Right ventricle myocardium superior (tissue), 1 donor: ENCODE data around the gene ACAP1. TPM values are rescaled to one million over a fixed set of nuclear protein-coding genes. Genes with fewer than 3 reads are reported as not detected.
"Not testable (repeated sequence)": the region's sequence is repeated elsewhere in the genome, so short reads cannot be mapped to it uniquely, and the experiment has no call there.

Experiments
- ATAC-seq: fragments of 200-7000 bp; cut with Tn5 transposase; one replicate; pipeline ENCODE4 v1.9.1; 2020; ENCODE audit warnings: mild to moderate bottlenecking; ENCODE audit not compliant: poor library complexity
- DNase-seq: peaks from one replicate; pipeline ENCODE4 v3.0.0-alpha.2; 2020
- intact Hi-C: fragments of 100-400 bp; cut with DNase I; formaldehyde crosslinking; loops from one replicate; pipeline ENCODE4 v1.11.2; 2022
- total RNA-seq: library from RNA; stranded (reverse); fragmentation: NEBNext Ultra II Directional; extraction: Animal tissue kit (Norgen Biotek cat#: 25700); gene quantifications from one replicate; pipeline ENCODE4 v1.2.1, GENCODE V29; 2021
- donor health status: DM: no; HTN: yes; CAD: no; lungs with severe emphysema.

The ACAP1 gene
- total RNA-seq, 1 donor from 2014 or later: 14.9 TPM

DNA sequence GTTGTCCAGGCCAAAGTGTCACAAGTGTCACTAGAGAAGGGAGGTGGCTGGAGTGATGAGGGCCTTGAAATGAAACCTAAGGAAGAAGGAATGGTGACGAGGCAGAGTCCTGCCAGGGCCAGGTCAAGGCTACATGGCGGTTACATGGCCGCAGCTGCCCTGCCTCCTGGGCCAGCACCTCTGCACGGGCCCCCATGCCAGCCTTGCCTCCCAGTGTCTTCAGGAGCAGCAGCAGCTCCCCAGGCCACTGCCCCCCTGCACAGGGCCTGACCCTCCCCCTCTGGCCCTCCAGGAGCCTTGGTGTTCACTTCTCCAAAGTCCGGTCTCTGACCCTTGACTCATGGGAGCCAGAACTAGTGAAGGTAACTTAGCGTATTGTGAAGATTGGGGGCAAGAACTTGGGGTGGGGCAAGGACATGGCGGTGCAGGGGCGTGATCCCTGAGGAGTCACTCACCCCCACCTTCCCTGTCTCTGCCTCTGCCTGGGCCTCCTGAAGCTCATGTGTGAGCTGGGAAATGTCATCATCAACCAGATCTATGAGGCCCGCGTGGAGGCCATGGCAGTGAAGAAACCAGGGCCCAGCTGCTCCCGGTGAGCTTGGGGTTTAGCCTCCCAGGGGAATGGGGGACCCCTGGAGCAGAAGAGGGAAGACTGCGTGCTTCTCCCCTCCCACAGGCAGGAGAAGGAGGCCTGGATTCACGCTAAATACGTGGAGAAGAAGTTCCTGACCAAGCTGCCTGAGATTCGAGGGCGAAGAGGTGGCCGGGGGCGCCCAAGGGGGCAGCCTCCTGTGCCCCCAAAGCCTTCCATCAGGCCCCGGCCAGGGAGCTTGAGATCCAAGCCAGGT is 11.5 kb downstream of the ACAP1 start:
- ATAC-seq: no peak
- intact Hi-C loops: loop anchor here (2.0 kb wide), 1 partner anchor 67 kb away; the partner anchor contains the start of gene SLC2A4
- no peak for DNase-seq

DNA sequence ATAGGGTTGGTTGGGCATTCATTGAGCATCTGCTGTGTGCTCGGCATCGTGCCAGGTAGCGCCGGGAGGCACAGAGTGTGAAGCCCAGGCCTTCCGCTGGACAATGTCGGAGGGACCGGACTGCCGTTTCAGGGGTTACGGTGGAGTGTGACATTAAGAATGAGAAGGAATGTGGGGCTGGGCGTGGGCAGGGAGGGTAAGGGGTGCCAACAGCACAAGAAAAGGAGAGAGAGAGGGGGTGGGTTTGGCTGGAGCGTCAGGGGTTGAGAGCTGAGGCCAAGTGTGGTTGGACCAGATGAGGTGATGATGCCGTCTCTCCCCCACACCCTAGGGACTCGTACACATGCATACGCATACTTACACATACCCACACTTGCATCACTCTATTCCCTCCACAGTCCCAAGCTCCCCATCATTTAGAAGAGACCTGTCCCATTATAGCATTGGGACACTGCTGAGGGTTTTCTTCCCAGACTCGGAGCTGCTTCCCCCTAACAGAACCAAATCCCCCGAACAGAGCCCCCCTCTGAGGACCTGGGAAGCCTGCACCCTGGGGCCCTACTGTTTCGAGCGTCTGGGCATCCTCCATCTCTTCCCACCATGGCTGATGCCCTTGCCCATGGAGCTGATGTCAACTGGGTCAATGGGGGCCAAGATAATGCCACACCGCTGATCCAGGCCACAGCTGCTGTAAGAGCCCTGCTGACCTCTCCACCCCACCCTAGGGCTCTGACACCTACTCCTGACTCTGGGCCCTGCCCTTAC is 12.3 kb downstream of the ACAP1 start:
- ATAC-seq: no peak
- no peak for DNase-seq
- intact Hi-C loops: loop anchor here (2.0 kb wide), 1 partner anchor 68 kb away; the partner anchor contains the start of gene SLC2A4

DNA sequence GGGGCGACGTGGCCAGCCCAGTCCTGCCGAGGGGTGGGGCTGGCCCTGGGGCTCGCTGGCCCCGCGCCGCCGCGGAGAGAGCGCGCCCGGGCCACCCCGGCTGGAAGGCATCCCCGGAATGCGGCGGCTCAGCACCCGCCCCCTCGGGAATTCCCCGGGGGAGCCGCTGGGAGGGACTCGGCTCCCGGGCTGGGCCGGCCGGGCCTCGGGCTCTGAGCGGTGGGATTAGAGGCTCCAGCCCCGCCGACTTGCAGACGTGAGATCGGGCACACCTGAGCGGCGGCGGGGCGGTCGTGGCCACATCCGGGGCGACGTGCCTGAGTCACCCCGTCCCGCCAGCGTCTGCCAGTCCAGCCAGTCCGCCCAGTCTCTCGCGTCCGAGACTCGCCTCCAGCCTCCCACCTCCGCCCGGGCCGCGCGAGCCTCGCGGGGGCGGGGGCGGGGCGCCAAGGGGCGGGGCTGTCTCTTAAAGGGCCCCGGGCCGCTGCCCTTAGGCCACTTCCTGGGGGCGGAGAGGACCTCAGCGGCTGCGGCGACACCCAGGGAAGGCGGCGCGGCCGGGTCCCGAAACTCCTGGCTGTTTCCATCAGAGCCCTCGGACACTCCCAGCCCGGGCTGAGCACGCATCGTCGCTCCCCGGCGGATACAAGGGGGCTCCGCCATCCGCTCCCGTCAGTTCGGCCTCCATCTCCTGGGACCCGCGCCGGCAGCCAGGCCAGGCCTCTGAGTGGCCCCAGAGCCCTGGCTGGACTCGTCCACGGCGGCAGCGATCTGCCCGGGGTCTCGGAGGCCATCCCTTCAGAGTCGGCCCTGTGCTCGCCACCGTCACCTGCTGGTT is 15.6 kb downstream of the ACAP1 start, which contains the start of gene KCTD11:
Gene KCTD11, plus strand, starts transcription at position 498 of the 838 bp plus-strand sequence.
- DNase-seq (peak; percentile 96), ATAC-seq (peak; percentile 82)
- intact Hi-C loops: loop anchor here (2.0 to 10.0 kb wide), 4 partner anchors 21 to 213 kb away; partner anchors contain the start of genes FGF11, SENP3 and TMEM102

DNA sequence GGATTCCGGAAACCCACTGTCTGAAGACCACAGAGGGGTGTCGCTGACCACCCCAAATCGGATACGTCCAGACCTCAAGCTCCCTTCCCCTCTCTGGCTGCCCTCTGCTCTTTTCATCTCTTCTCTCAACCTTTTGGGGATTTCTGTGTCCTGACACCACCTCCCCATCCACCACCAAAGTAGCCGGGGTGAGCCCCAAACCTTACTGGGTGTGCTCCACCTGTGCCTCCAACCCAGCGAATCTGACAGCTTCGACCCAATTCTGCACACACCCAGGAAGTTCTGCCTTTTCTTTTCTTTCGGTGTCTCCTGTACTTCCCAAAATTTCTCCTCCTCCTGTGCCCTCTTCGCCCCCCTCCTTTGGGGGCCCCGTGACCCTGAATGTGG is 16.2 kb downstream of the ACAP1 start:
- ATAC-seq: no peak
- DNase-seq: no peak
- intact Hi-C loops: loop anchor here (10.0 kb wide), 3 partner anchors 82 to 212 kb away; partner anchors contain the start of genes FGF11, SENP3 and TMEM102

DNA sequence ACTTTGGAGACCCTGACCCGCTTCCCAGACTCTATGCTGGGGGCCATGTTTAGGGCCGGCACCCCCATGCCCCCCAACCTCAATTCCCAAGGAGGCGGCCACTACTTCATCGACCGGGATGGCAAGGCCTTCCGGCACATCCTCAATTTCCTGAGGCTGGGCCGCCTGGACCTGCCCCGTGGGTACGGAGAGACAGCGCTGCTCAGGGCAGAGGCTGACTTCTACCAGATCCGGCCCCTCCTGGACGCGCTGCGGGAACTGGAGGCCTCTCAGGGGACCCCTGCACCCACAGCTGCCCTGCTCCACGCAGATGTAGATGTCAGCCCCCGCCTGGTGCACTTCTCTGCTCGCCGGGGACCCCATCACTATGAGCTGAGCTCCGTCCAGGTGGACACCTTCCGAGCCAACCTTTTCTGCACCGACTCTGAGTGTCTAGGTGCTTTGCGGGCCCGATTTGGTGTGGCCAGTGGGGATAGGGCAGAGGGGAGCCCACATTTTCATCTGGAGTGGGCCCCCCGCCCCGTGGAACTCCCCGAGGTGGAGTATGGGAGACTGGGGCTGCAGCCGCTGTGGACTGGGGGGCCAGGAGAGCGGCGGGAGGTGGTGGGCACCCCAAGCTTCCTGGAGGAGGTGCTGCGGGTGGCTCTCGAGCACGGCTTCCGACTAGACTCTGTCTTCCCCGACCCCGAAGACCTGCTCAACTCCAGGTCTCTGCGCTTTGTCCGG is 16.7 kb downstream of the ACAP1 start:
- DNase-seq (no peak), ATAC-seq (no peak)
- intact Hi-C loops: loop anchor here (10.0 kb wide), 3 partner anchors 82 to 212 kb away; partner anchors contain the start of genes FGF11, SENP3 and TMEM102

DNA sequence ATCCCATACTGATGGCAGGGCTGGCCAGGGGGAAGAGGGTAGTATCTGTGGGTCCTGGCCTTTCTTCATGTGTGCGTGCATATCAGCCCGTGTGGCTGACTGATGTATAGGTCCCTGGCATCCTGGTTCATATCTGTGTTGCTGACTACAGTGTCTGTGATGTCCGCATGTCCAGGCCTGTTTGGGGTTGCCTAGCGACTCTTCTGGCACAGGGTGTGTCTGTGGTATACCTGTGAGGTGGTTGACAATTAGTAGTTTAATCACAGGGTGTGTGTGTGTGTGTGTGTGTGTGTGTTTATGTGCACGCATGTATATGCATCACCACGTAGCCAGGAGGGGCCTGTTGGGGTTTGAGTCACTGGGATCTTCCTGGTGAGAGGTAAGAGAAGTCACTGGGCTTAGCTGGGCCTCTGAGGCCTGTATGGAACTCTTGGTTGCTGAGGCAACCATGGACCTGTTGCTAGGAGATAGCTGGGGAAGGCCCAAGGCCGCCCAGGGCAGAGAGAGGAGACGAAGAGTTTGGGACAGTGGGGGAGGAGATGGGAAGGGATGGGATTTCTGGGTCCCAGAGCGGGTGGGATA is 18.0 kb downstream of the ACAP1 start:
- intact Hi-C loops: loop anchor here (10.0 kb wide), 3 partner anchors 80 to 210 kb away; partner anchors contain the start of genes FGF11, SENP3 and TMEM102
- DNase-seq (no peak), ATAC-seq (no peak)

DNA sequence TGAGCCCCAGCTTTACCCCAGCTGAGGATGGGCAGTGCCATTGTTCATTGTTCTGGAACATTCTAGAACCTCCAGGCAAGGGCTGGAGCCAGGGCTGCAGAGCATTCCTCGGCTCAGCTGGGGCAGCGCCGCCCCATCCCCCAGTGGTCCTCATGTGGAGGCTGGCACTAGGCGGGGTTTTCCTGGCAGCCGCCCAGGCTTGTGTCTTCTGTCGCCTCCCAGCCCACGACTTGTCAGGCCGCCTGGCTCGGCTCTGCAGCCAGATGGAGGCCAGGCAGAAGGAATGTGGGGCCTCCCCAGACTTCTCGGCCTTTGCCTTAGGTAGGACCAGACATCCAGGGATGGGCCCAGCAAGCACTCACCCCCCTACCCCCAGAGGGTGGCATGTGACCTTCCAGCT is 18.7 kb downstream of the ACAP1 start, which contains the start of gene TMEM95:
Gene TMEM95, plus strand, starts transcription at position 104 of the 400 bp plus-strand sequence. Its CDS starts 49 bp downstream, at position 153.
- peak; percentile 61 for DNase-seq

DNA sequence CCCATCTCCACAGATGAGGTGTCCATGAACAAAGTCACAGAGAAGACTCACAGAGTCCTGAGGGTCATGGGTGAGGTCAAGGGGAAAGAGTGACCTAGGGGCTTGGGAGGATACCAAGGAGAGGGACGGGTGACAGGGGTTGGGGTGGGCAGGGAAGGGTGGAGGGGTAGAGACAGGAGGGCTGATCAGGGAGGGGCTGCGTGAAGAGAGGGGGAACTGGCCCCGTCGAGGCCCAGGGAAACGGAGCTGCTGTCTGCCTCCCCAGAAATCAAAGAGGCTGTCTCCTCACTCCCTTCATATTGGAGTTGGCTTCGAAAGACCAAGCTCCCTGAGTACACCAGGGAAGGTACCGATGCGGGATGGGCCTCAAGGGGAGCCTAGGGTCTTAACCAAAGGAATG is 19.2 kb downstream of the ACAP1 start:
- DNase-seq: no peak
- intact Hi-C loops: loop anchor here (5.0 to 10.0 kb wide), 4 partner anchors 37 to 209 kb away; partner anchors contain the start of genes FGF11, PLSCR3, SENP3 and TMEM102
- no peak for ATAC-seq

More for the DNA sequence above, 18.7 kb downstream of the ACAP1 start, which contains the start of gene TMEM95:
- intact Hi-C loops: loop anchor here (5.0 to 10.0 kb wide), 4 partner anchors 37 to 210 kb away; partner anchors contain the start of genes FGF11, PLSCR3, SENP3 and TMEM102
- no peak for ATAC-seq

DNA sequence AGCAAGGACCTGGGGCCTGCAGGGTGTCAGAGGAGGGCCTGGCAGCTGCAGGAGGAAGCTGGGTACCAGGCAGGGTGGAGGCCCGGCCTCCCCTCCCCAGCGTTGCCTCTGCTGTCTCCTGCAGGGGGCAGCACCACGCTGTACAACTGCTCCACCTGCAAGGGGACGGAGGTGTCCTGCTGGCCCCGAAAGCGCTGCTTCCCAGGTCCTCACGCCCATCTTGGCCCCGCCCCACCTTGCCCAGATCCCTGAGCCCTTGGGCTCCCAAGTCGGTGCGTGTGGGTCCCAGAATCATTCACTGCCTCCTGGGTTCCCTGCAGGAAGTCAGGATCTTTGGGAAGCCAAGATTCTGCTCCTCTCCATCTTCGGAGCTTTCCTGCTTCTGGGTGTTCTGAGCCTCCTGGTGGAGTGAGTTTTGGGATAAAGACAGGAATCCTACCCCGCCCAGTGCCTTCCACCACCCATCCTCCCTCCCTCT is 19.8 kb downstream of the ACAP1 start:
- DNase-seq: peak; percentile 88
- intact Hi-C loops: loop anchor here (5.0 to 10.0 kb wide), 4 partner anchors 36 to 209 kb away; partner anchors contain the start of genes FGF11, PLSCR3, SENP3 and TMEM102
- peak; percentile 12 for ATAC-seq

DNA sequence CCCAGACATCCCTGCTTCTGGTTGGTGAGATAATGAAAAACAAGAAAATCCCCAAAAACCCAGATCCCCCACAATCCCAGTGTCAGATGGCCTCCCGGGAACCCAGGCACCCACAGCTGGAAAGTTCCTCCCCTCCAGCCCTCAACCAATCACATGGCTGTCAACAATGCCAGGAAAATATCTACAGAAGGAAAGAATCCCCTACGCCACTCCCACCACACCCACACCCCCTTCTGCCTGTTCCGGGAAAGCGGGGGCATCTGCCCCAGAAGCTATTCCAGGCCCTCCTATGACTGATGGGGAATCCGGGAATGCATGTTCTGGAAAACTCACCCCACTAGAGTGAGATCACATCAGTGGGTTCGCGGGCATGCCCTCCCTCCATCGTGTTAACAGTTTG is 20.4 kb downstream of the ACAP1 start:
- no peak for DNase-seq
- intact Hi-C loops: loop anchor here (5.0 to 10.0 kb wide), 4 partner anchors 36 to 208 kb away; partner anchors contain the start of genes FGF11, PLSCR3, SENP3 and TMEM102
- ATAC-seq: no peak

DNA sequence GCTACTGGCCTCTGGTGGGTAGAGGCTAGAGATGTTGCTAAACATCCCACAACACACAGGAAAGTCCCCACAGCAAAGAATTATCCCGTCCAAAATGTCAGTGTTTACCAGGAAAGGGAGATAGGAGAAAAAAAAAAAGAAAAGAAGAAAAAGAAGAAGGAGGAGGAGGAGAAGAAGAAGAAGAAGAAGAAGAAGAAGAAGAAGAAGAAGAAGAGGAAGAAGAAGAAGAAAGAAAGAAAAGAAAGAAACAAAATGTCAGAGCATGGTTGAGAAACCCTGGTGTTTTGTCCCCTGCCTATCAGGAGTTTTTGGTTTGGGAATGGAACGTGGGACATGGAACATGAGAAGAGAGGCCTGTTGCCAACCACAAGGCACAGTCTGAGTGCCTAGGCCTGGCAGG is 21.1 kb downstream of the ACAP1 start:
- intact Hi-C loops: loop anchor here (5.0 to 10.0 kb wide), 4 partner anchors 35 to 207 kb away; partner anchors contain the start of genes FGF11, PLSCR3, SENP3 and TMEM102
- DNase-seq (no peak), ATAC-seq (no peak)

DNA sequence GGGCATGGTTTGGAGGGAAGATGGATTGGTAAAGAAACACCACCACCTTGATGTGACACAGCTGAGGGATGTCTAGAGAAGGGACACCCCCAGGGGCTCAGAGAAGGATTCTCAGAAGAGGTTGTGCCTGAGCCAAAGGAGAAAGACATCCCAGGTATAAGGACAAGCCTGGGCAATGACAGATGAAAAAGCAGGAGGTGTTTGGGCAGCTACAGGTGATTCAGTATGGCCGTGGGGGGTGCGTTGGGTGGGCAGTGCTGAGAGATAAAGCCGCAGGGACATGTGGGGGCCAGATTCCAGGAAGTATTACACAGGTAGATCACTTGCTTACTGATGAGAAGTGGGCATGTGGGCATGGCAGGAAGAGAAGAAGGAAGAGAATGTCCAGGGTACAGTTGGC is 25.6 kb downstream of the ACAP1 start:
- intact Hi-C loops: no loop called here

DNA sequence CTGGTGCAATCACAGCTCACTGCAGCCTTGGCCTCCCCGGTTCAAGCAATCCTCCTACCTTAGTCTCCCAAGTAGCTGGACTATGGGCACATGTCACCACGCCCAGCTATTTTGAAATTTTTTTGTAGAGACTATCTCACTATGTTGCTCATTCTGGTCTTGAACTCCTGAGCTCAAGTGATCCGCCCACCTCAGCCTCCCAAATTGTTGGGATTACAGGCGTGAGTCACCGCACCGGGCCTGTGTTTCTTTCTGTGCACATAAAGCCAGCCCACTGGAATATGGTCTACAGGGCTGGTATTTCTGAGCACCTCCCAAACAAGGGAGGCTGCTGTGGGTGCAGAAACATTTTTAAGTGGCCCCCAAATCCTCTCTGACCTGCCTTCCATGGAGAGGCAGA is 27.0 kb downstream of the ACAP1 start:
- DNase-seq (no peak), ATAC-seq (no peak)
- intact Hi-C loops: no loop called here

More for the DNA sequence above, 25.6 kb downstream of the ACAP1 start:
- DNase-seq (no peak), ATAC-seq (no peak)

DNA sequence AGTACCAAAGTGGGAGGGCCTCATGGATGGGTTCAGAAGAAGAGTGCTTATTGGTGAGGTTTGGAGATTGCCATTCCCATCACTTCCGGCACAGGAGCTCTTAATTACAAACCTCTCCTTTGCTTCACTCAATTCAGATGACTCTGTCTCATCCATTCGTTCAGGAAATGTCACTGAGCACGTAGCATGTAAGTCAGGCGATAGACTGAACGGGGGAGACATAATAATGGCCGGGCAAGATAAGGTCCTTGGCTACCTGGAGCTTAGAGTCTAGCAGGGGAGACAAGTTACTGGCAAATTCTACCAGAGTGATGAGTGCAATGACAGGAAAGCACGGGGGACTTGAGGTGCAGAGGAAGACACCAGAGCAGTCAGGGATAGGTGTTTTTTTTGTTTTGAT is 29.6 kb downstream of the ACAP1 start:
- ATAC-seq, intact Hi-C loops, DNase-seq: not testable (repeated sequence)

DNA sequence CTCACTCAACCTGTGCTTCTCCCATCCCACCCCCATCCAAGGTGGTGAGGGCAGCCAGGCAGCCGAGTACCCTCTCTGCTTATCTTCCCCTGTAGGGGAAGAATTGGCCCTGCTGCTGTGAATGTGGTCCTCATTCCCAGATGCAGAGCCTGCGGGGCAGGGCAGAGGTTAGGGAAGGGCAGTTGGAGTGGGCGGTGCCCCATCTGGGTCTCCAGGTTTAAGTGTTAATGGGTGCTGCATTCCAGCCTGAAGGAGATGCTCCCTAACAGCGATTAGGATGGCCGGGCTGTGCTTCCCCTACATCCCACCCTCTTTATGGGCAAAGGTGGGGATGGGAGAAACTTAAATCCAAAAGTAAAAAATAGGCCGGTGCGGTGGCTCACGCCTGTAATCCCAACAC is 30.8 kb downstream of the ACAP1 start:
- DNase-seq (no peak), ATAC-seq (no peak)
- intact Hi-C loops: no loop called here

DNA sequence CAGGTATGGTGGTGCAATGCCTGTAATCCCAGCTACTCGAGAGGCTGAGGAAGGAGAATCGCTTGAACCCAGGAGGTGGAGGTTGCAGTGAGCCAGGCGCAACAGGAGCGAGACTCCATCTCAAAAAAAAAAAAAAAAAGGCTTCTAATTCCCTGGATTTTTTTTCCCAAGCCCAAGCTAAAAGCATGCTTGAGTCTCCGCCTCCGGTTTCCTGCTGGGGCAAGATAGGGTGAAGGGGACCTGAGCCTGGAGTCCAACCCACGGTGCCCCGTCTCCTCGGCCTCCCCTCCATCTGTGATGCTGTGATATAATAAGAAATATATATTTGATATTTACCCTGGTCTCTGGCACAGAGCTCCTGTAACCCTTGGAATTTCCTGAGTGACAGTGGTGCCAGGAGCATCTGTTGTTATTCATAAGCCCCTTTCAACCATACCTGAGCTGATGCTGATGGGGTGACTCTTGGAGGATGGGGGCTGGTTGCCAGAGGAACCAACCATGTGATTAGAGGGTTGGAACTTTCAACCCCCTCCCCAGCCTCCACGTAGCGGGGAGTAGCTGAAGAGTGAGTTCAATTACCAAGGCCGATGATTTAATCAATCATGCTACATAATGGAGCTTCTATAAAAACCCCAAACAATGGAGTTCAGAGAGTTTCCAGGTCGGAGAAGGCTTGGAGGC is 31.7 kb downstream of the ACAP1 start:
- intact Hi-C loops: no loop called here
- DNase-seq (no peak), ATAC-seq (no peak)
